NT2/D1 (cell line): ENCODE results near the gene TBX4.

ENCODE experiments used
- SUZ12 ChIP-seq: IDR thresholded peaks from 2 replicates; pipeline ENCODE4 v1.6.1; 2011; ENCODE audit not compliant: insufficient read length, insufficient read depth; ENCODE audit errors: extremely low read depth
- ZNF274 ChIP-seq: IDR thresholded peaks from 2 replicates; pipeline ENCODE4 v1.6.1; 2011; ENCODE audit warnings: mild to moderate bottlenecking, low read depth, low read length

DNA sequence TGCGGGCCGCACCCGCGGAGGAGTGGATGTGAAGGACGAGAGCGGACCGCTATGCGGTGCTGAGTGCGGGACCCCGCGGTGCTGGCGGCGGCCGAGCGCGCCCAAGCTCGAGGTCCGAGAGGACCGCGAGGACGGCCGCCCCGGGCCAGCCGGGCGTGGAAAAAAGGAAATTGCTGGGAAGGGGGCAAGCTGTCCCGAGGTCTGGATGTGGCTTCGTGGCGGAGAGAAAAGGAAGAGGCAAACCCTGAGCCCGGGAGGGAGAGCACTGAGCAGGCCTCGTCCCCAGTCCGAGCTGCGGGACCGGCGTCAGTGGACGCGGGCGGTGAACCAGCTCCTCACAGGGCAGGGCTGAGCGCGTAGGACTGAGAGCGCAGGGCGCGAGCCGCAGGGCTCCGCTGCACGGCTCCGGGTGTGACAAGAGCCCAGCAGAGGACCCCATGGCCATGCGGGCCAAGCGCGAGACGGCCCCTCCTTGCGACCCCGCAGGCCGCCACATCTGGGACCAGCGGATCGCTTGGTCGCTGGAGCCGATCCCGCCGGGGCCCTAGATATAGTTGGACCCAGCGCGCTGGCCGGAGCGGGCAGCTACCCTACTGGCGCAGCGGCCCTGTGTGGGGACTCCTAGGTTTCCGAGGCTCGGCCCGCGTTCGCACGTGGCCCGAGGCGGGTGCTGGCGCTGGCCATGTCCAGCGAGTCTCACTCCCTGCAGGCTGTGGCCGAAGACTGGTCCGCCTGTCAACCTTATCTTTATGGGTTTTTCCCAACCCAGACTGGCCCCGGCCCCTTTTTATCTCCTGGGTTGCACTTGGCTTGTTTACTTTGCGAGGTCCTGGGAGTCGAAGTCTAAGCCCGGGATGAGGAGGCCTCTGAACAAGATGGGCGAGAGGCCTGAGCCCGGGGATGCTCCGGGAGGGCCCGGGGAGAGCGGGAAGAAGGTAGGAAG lies 2.4 kb downstream of the TBX4 start:
- TF ChIP-seq ZNF274 (no peak), SUZ12 (peak; percentile 94)
